PC-3 (cell line): ENCODE results near the gene RHBDD3. TPM values are rescaled to one million over a fixed set of nuclear protein-coding genes. Genes with fewer than 3 reads are reported as not detected.
"Not testable (repeated sequence)": the region's sequence is repeated elsewhere in the genome, so short reads cannot be mapped to it uniquely, and the experiment has no call there.

Source experiments
- ATAC-seq: fragments of 200-7000 bp; cut with Tn5 transposase; 2 replicates; pipeline ENCODE4 v1.9.1; 2020; ENCODE audit warnings: mild to moderate bottlenecking, moderate library complexity
- BruUV-seq: library from RNA; stranded (reverse); fragments of 400-500 nt; replicated peaks from 2 replicates; lab custom pipeline; 2021; lab: Mats Ljungman, UMichigan
- CTCF ChIA-PET: fragments of 300-600 bp; sonication (Branson Sonifier 250); formaldehyde crosslinking; loops from one replicate; lab custom pipeline; 2022; ENCODE audit warnings: antibody characterized with exemption; lab: Charles Lee
- POLR2A ChIA-PET: fragments of 300-600 bp; sonication (Branson Sonifier 250); formaldehyde crosslinking; loops from one replicate; lab custom pipeline; 2022; ENCODE audit warnings: antibody characterized with exemption; ENCODE audit not compliant: unreplicated experiment; lab: Charles Lee
- DNase-seq: peaks from one replicate; pipeline ENCODE4 v3.0.0-alpha.2; 2015
- H2AFZ ChIP-seq: fragments of 300-600 bp; sonication (generic); 2 replicates; pipeline ENCODE4 v1.6.0; 2016; ENCODE audit warnings: antibody characterized with exemption, low read length
- H3F3A ChIP-seq: fragments of 300-600 bp; sonication (generic); one replicate; pipeline ENCODE4 v1.6.0; 2017; ENCODE audit warnings: antibody characterized with exemption, low read length, control low read depth, mild to moderate bottlenecking; ENCODE audit not compliant: unreplicated experiment
- H3K27ac ChIP-seq: fragments of 300-600 bp; sonication (generic); 2 replicates; pipeline ENCODE4 v1.5.1; 2016; ENCODE audit warnings: mild to moderate bottlenecking, low read length
- H3K27me3 ChIP-seq: fragments of 300-600 bp; sonication (generic); 2 replicates; pipeline ENCODE4 v1.6.1; 2016; ENCODE audit warnings: low read length, mixed read lengths
- H3K36me3 ChIP-seq: fragments of 300-600 bp; sonication (generic); 2 replicates; pipeline ENCODE4 v1.6.1; 2016; ENCODE audit warnings: low read depth, mixed run types, low read length, mixed read lengths
- H3K4me1 ChIP-seq: fragments of 300-600 bp; sonication (generic); 2 replicates; pipeline ENCODE4 v1.5.1; 2016; ENCODE audit warnings: low read length; ENCODE audit not compliant: insufficient read depth
- H3K4me2 ChIP-seq: fragments of 300-600 bp; sonication (generic); 2 replicates; pipeline ENCODE4 v1.6.0; 2016; ENCODE audit warnings: low read length
- H3K4me3 ChIP-seq: fragments of 300-600 bp; sonication (generic); 2 replicates; pipeline ENCODE4 v1.5.1; 2016; ENCODE audit warnings: mild to moderate bottlenecking, low read length, mixed read lengths
- H3K79me2 ChIP-seq: fragments of 300-600 bp; sonication (generic); 2 replicates; pipeline ENCODE4 v1.6.1; 2017; ENCODE audit warnings: low read length, mixed read lengths
- H3K9ac ChIP-seq: fragments of 300-600 bp; sonication (generic); 2 replicates; pipeline ENCODE4 v1.6.0; 2016; ENCODE audit warnings: mild to moderate bottlenecking, low read length
- H3K9me2 ChIP-seq: fragments of 300-600 bp; sonication (generic); replicated peaks from 2 replicates; pipeline ENCODE4 v1.6.1; 2016; ENCODE audit warnings: mixed run types, low read length, mixed read lengths
- H3K9me3 ChIP-seq: fragments of 300-600 bp; sonication (generic); 2 replicates; pipeline ENCODE4 v1.6.1; 2016; ENCODE audit warnings: low read length, mixed read lengths
- H4K20me1 ChIP-seq: fragments of 300-600 bp; sonication (generic); 2 replicates; pipeline ENCODE4 v1.6.1; 2016; ENCODE audit warnings: low read length, mixed read lengths
- EZH2 ChIP-seq: fragments of 300-600 bp; sonication (generic); IDR thresholded peaks from one replicate; pipeline ENCODE4 v1.6.1; 2017; ENCODE audit warnings: antibody characterized with exemption, mild to moderate bottlenecking, low read length; ENCODE audit not compliant: unreplicated experiment
- EZH2phosphoT487 ChIP-seq: fragments of 300-600 bp; sonication (generic); IDR thresholded peaks from 2 replicates; pipeline ENCODE4 v1.6.1; 2018; ENCODE audit warnings: mild to moderate bottlenecking, antibody characterized with exemption, low read length, borderline replicate concordance
- intact Hi-C: fragments of 100-400 bp; cut with micrococcal nuclease; formaldehyde crosslinking; loops from 2 replicates; pipeline ENCODE4 v1.9.0; 2023
- total RNA-seq: library from RNA; depleted of rRNA; stranded (reverse); fragments of >200 nt; gene quantifications from 2 replicates; pipeline ENCODE4 v1.2.3, GENCODE V29; 2014
- TF ChIP-seq, protein P1 (sequence below): fragments of 300-600 bp; sonication (generic); conservative IDR thresholded peaks from 2 replicates; pipeline ENCODE4 v1.5.1; 2017; ENCODE audit warnings: antibody characterized with exemption, low read depth, mild to moderate bottlenecking, low read length

Gene RHBDD3
- total RNA-seq, 1 experiment from 2014 or later, result 23.7 TPM

- H2AFZ ChIP-seq, result no peak overlapping the region
- ChIA-PET POLR2A (no interaction called here), CTCF (no interaction called here)
- no peaks in the 10 kb centered on the region for H3F3A ChIP-seq
- no peaks in the 10 kb centered on the region for H3K27me3 ChIP-seq
- H3K4me2 ChIP-seq, result no peak overlapping the region
- no peak for DNase-seq
- no peaks in the 10 kb centered on the region for H3K9me2 ChIP-seq
- TF ChIP-seq, protein P1, sequence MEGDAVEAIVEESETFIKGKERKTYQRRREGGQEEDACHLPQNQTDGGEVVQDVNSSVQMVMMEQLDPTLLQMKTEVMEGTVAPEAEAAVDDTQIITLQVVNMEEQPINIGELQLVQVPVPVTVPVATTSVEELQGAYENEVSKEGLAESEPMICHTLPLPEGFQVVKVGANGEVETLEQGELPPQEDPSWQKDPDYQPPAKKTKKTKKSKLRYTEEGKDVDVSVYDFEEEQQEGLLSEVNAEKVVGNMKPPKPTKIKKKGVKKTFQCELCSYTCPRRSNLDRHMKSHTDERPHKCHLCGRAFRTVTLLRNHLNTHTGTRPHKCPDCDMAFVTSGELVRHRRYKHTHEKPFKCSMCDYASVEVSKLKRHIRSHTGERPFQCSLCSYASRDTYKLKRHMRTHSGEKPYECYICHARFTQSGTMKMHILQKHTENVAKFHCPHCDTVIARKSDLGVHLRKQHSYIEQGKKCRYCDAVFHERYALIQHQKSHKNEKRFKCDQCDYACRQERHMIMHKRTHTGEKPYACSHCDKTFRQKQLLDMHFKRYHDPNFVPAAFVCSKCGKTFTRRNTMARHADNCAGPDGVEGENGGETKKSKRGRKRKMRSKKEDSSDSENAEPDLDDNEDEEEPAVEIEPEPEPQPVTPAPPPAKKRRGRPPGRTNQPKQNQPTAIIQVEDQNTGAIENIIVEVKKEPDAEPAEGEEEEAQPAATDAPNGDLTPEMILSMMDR, result no peak
- no peak for TF ChIP-seq EZH2phosphoT487
- no peak for TF ChIP-seq EZH2
- no peaks in the 10 kb centered on the region for H4K20me1 ChIP-seq
- peaks cover 6% of the 10 kb centered on the region; the same call in 1 of the 2 replicates for H3K4me1 ChIP-seq
- no peak overlapping the region for H3K9ac ChIP-seq
- no peaks in the 10 kb centered on the region for H3K36me3 ChIP-seq
- intact Hi-C loops, result no loop called here
- H3K9me3 ChIP-seq, result no peaks in the 10 kb centered on the region
- BruUV-seq, result no TSS peak
- no peak overlapping the region for H3K27ac ChIP-seq
- ATAC-seq, result no peak
- H3K79me2 ChIP-seq, result no peaks in the 10 kb centered on the region
- H3K4me3 ChIP-seq, result no peak overlapping the region
Measured at GRCh38 chr22:29224121-29224858, 43.5 kb downstream of the RHBDD3 start.

GRCh38 chr22:29219881-29220670 lies 47.7 kb downstream of the RHBDD3 start:
- intact Hi-C loops, result no loop called here
- CTCF ChIA-PET, result no interaction called here
- ATAC-seq, result peak; percentile 77

DNA sequence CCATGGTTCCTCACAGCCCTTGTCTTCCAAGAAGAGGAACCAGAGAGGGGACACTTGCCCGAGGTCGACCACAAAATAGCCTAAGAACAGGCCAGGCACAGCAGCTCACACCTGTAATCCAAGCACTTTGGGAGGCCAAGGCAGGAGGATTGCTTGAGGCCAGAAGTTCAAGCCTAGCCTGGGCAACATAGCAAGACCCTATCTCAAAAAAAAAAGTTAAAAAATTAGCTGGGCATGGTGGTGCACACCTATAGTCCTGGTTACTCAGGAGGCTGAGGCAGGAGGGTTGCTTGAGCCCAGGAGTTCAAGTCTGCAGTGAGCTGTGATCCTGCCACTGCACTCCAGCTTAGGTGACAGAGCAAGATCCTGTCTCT lies 48.4 kb downstream of the RHBDD3 start:
- intact Hi-C loops, H3K4me3 ChIP-seq, H3K9me3 ChIP-seq, H3K9me2 ChIP-seq, POLR2A ChIA-PET, BruUV-seq, H3K4me1 ChIP-seq, H3K79me2 ChIP-seq, DNase-seq, H3K36me3 ChIP-seq, H3K27ac ChIP-seq, H3F3A ChIP-seq, H3K27me3 ChIP-seq, CTCF ChIA-PET, H3K9ac ChIP-seq, ATAC-seq, H4K20me1 ChIP-seq, H3K4me2 ChIP-seq, H2AFZ ChIP-seq: not testable (repeated sequence)

More at GRCh38 chr22:29219881-29220670, 47.7 kb downstream of the RHBDD3 start:
- peaks cover 6% of the 10 kb centered on the region; the same call in 1 of the 2 replicates for H3K4me1 ChIP-seq
- H3K27ac ChIP-seq, result no peak overlapping the region
- no peak overlapping the region for H3K9ac ChIP-seq
- H2AFZ ChIP-seq, result no peak overlapping the region
- POLR2A ChIA-PET, result no interaction called here
- no peaks in the 10 kb centered on the region for H3K9me3 ChIP-seq
- no peaks in the 10 kb centered on the region for H3K27me3 ChIP-seq
- no peak overlapping the region for H3K4me3 ChIP-seq
- H3K4me2 ChIP-seq, result no peak overlapping the region
- no peaks in the 10 kb centered on the region for H3K36me3 ChIP-seq
- TF ChIP-seq EZH2 (no peak), EZH2phosphoT487 (no peak)
- TF ChIP-seq, protein P1, result no peak
- no peaks in the 10 kb centered on the region for H4K20me1 ChIP-seq
- H3K79me2 ChIP-seq, result no peaks in the 10 kb centered on the region
- no peaks in the 10 kb centered on the region for H3F3A ChIP-seq
- BruUV-seq, result no TSS peak
- no peaks in the 10 kb centered on the region for H3K9me2 ChIP-seq
- peak; percentile 8 for DNase-seq
